Mesenchymal stem cell (in vitro differentiated cells and primary cell): ENCODE results near the gene RABEP2.

Experiments used
- DNase-seq: peaks from one replicate; pipeline ENCODE4 v3.0.0-alpha.2; 2013
- H2AFZ ChIP-seq: one replicate; pipeline ENCODE4 v1.6.1; 2013; ENCODE audit warnings: low read depth, mild to moderate bottlenecking, control low read depth, inconsistent platforms, low read length, moderate library complexity
- H2AK5ac ChIP-seq: 2 replicates; pipeline ENCODE4 v1.6.1; 2013; ENCODE audit warnings: low read length, moderate library complexity, mild to moderate bottlenecking, inconsistent platforms; ENCODE audit not compliant: severe bottlenecking
- H2BK120ac ChIP-seq: one replicate; pipeline ENCODE4 v1.6.1; 2013; ENCODE audit warnings: low read depth, mild to moderate bottlenecking, inconsistent platforms, low read length, moderate library complexity
- H2BK12ac ChIP-seq, 2 experiments: one replicate each; pipeline ENCODE4 v1.6.1; 2013; ENCODE audit warnings: inconsistent platforms in 2 of 2, low read length in 2 of 2, mild to moderate bottlenecking in 2 of 2, moderate library complexity in 2 of 2, control low read depth in 1 of 2
- H2BK15ac ChIP-seq: one replicate; pipeline ENCODE4 v1.6.1; 2013; ENCODE audit warnings: mild to moderate bottlenecking, low read depth, inconsistent platforms; ENCODE audit not compliant: poor library complexity, severe bottlenecking
- H2BK5ac ChIP-seq: 2 replicates; pipeline ENCODE4 v1.6.1; 2013; ENCODE audit warnings: low read depth, mild to moderate bottlenecking, low read length, control low read depth, inconsistent platforms; ENCODE audit not compliant: poor library complexity, severe bottlenecking
- H3K14ac ChIP-seq, 2 experiments: one replicate each; pipeline ENCODE4 v1.6.1; 2013; ENCODE audit warnings: inconsistent platforms in 2 of 2, low read length in 2 of 2, control low read depth in 1 of 2, mild to moderate bottlenecking in 1 of 2, moderate library complexity in 1 of 2
- H3K18ac ChIP-seq, 2 experiments: one replicate each; pipeline ENCODE4 v1.6.1; 2013; ENCODE audit warnings: inconsistent platforms in 2 of 2, low read length in 2 of 2, control low read depth in 1 of 2, low read depth in 1 of 2, mild to moderate bottlenecking in 1 of 2
- H3K23ac ChIP-seq, 2 experiments: one replicate each; pipeline ENCODE4 v1.6.1; 2013; ENCODE audit warnings: inconsistent platforms in 2 of 2, low read length in 2 of 2, mild to moderate bottlenecking in 2 of 2, moderate library complexity in 2 of 2, control low read depth in 1 of 2
- H3K27ac ChIP-seq: 2 replicates; pipeline ENCODE4 v1.5.1; 2013; ENCODE audit warnings: mild to moderate bottlenecking, moderate library complexity, low read length, control low read depth, inconsistent platforms; ENCODE audit not compliant: poor library complexity, severe bottlenecking
- H3K27me3 ChIP-seq, 2 experiments: 2 replicates each; pipeline versions ENCODE4 v1.6.1 to v1.7.0; 2013; ENCODE audit warnings: low read length in 2 of 2, mild to moderate bottlenecking in 2 of 2, moderate library complexity in 2 of 2, control low read depth in 1 of 2, inconsistent platforms in 1 of 2; ENCODE audit not compliant: control insufficient read depth in 1 of 2, insufficient read depth in 1 of 2
- H3K36me3 ChIP-seq, 2 experiments: 2 replicates each; pipeline versions ENCODE4 v1.6.1 to v1.7.0; 2013; ENCODE audit warnings: low read length in 2 of 2, control low read depth in 1 of 2, inconsistent platforms in 1 of 2, low read depth in 1 of 2, mild to moderate bottlenecking in 1 of 2; ENCODE audit not compliant: insufficient read depth in 2 of 2, control insufficient read depth in 1 of 2
- H3K4ac ChIP-seq, 2 experiments: one replicate each; pipeline ENCODE4 v1.6.1; 2013; ENCODE audit warnings: inconsistent platforms in 2 of 2, low read length in 2 of 2, mild to moderate bottlenecking in 2 of 2, moderate library complexity in 2 of 2, control low read depth in 1 of 2, low read depth in 1 of 2
- H3K4me1 ChIP-seq: 2 replicates; pipeline ENCODE4 v1.6.1; 2013; ENCODE audit warnings: low read depth, low read length, control low read depth; ENCODE audit not compliant: control insufficient read depth, insufficient read depth
- H3K4me2 ChIP-seq: 2 replicates; pipeline ENCODE4 v1.6.1; 2013; ENCODE audit warnings: low read length, mild to moderate bottlenecking, inconsistent platforms; ENCODE audit not compliant: poor library complexity, severe bottlenecking
- H3K4me3 ChIP-seq, 2 experiments: 2 replicates each; pipeline versions ENCODE4 v1.5.1 to v1.7.0; 2013; ENCODE audit warnings: low read length in 2 of 2, mild to moderate bottlenecking in 2 of 2, control low read depth in 1 of 2, low read depth in 1 of 2; ENCODE audit not compliant: insufficient read depth in 1 of 2
- H3K79me1 ChIP-seq: replicated peaks from 2 replicates; pipeline ENCODE4 v1.6.1; 2013; ENCODE audit warnings: mild to moderate bottlenecking, control low read depth, low read length, inconsistent platforms; ENCODE audit not compliant: poor library complexity, severe bottlenecking
- H3K9ac ChIP-seq: 2 replicates; pipeline ENCODE4 v1.7.0; 2013; ENCODE audit warnings: mild to moderate bottlenecking, low read length, moderate library complexity
- H3K9me3 ChIP-seq: 2 replicates; pipeline ENCODE4 v1.7.0; 2013; ENCODE audit warnings: mild to moderate bottlenecking, low read length; ENCODE audit not compliant: control insufficient read depth
- H4K8ac ChIP-seq: one replicate; pipeline ENCODE4 v1.6.1; 2013; ENCODE audit warnings: inconsistent platforms, mild to moderate bottlenecking, low read length, moderate library complexity
- H4K91ac ChIP-seq: one replicate; pipeline ENCODE4 v1.6.1; 2013; ENCODE audit warnings: mild to moderate bottlenecking, low read length, inconsistent platforms
- WGBS: methylation state at CpG from one replicate; pipeline ENCODE4 v1.1.7; 2013; ENCODE audit warnings: mixed read lengths; 5-methylcytosine and 5-hydroxymethylcytosine counted together

Gene RABEP2

GRCh38 chr16:28903344-28904042 lies 21.5 kb downstream of the RABEP2 start:
- no peak overlapping the region for H2AFZ ChIP-seq
- peaks cover 5 to 67% of the 10 kb centered on the region in 2 experiments for H3K36me3 ChIP-seq
- no peak overlapping the region for H2AK5ac ChIP-seq
- H2BK120ac ChIP-seq: no peak overlapping the region
- no peak overlapping the region for H4K91ac ChIP-seq
- DNase-seq: no peak
- H4K8ac ChIP-seq: no peak overlapping the region
- no peak overlapping the region for H3K23ac ChIP-seq
- H3K14ac ChIP-seq: no peak overlapping the region
- 96% methylated on average over 28 of the region's 29 CpGs for WGBS
- H3K4me3 ChIP-seq: no peak overlapping the region
- H3K4me2 ChIP-seq: no peak overlapping the region
- peaks cover 7% of the 10 kb centered on the region for H3K4me1 ChIP-seq
- H3K27me3 ChIP-seq: no peaks in the 10 kb centered on the region
- H3K9ac ChIP-seq: no peak overlapping the region
- no peak overlapping the region for H3K18ac ChIP-seq
- no peak overlapping the region for H2BK15ac ChIP-seq
- no peak overlapping the region for H3K4ac ChIP-seq
- H3K9me3 ChIP-seq: no peaks in the 10 kb centered on the region
- H2BK5ac ChIP-seq: no peak overlapping the region
- no peak overlapping the region for H2BK12ac ChIP-seq
- no peaks in the 10 kb centered on the region for H3K79me1 ChIP-seq
- H3K27ac ChIP-seq: no peak overlapping the region

- Histone ChIP-seq H3K27me3 (no peaks in the 10 kb centered on the region), H3K18ac (no peak overlapping the region), H3K4me2 (no peak overlapping the region), H3K4me3 (no peak overlapping the region), H3K4ac (no peak overlapping the region), H2BK12ac (no peak overlapping the region), H3K9me3 (no peaks in the 10 kb centered on the region), H4K8ac (no peak overlapping the region), H2AFZ (no peak overlapping the region), H2BK120ac (no peak overlapping the region), H3K36me3 (peaks cover 0 to 64% of the 10 kb centered on the region in 2 experiments), H3K14ac (no peak overlapping the region), H2BK15ac (no peak overlapping the region), H3K9ac (no peak overlapping the region), H3K23ac (no peak overlapping the region), H2BK5ac (no peak overlapping the region), H3K4me1 (peaks cover 10% of the 10 kb centered on the region), H4K91ac (peak overlapping the region; percentile 7), H2AK5ac (no peak overlapping the region), H3K79me1 (no peaks in the 10 kb centered on the region), H3K27ac (no peak overlapping the region)
- no peak for DNase-seq
- WGBS: 78% methylated on average over 9 of the region's 11 CpGs
These were observed 22.1 kb downstream of the RABEP2 start for GRCh38 chr16:28902909-28903308.

- no peak overlapping the region for H2BK5ac ChIP-seq
- no peak overlapping the region for H3K27ac ChIP-seq
- peaks cover 10% of the 10 kb centered on the region for H3K4me1 ChIP-seq
- no peak overlapping the region for H3K14ac ChIP-seq
- H3K4me2 ChIP-seq: no peak overlapping the region
- H2AFZ ChIP-seq: no peak overlapping the region
- no peak overlapping the region for H3K23ac ChIP-seq
- H3K9ac ChIP-seq: no peak overlapping the region
- H2BK15ac ChIP-seq: no peak overlapping the region
- peaks cover 0 to 55% of the 10 kb centered on the region in 2 experiments for H3K36me3 ChIP-seq
- no peaks in the 10 kb centered on the region for H3K27me3 ChIP-seq
- no peak overlapping the region for H2BK120ac ChIP-seq
- no peaks in the 10 kb centered on the region for H3K79me1 ChIP-seq
- no peak overlapping the region for H4K8ac ChIP-seq
- no peak for DNase-seq
- H3K18ac ChIP-seq: no peak overlapping the region
- H3K9me3 ChIP-seq: no peaks in the 10 kb centered on the region
- H4K91ac ChIP-seq: no peak overlapping the region
- H3K4ac ChIP-seq: no peak overlapping the region
- WGBS: 100% methylated on average over 15 of the region's 15 CpGs
- H2BK12ac ChIP-seq: no peak overlapping the region
- no peak overlapping the region for H3K4me3 ChIP-seq
- no peak overlapping the region for H2AK5ac ChIP-seq
These were observed 23.2 kb downstream of the RABEP2 start for GRCh38 chr16:28901862-28902261.

- DNase-seq: no peak
- Histone ChIP-seq H2BK5ac (no peak overlapping the region), H3K4me3 (no peak overlapping the region), H2AFZ (no peak overlapping the region), H2BK15ac (no peak overlapping the region), H3K4me2 (no peak overlapping the region), H3K27me3 (no peaks in the 10 kb centered on the region), H2AK5ac (no peak overlapping the region), H3K4me1 (peaks cover 10% of the 10 kb centered on the region), H3K18ac (no peak overlapping the region), H3K14ac (no peak overlapping the region), H2BK120ac (no peak overlapping the region), H3K79me1 (no peaks in the 10 kb centered on the region), H4K91ac (no peak overlapping the region), H3K36me3 (peaks cover 0 to 45% of the 10 kb centered on the region in 2 experiments), H3K9ac (no peak overlapping the region), H2BK12ac (no peak overlapping the region), H3K23ac (no peak overlapping the region), H3K9me3 (no peaks in the 10 kb centered on the region), H3K4ac (no peak overlapping the region), H4K8ac (no peak overlapping the region), H3K27ac (no peak overlapping the region)
- WGBS: 93% methylated on average over 25 of the region's 25 CpGs
These were observed 24.4 kb downstream of the RABEP2 start for GRCh38 chr16:28900601-28901000.
